HEK293 (cell line): ENCODE data around the gene MALRD1.
"Not testable (repeated sequence)": the region's sequence is repeated elsewhere in the genome, so short reads cannot be mapped to it uniquely, and the experiment has no call there.

Experiments used
- CTCF ChIA-PET: fragments of 350-600 bp; formaldehyde crosslinking; extraction: SDS; loops from one replicate; lab custom pipeline; 2021; ENCODE audit warnings: antibody characterized with exemption; lab: Yijun Ruan, JAX
- POLR2A ChIA-PET: fragments of 300-600 bp; formaldehyde crosslinking; extraction: SDS; loops from one replicate; lab custom pipeline; 2020; ENCODE audit warnings: antibody characterized with exemption, inconsistent platforms; lab: Yijun Ruan, JAX
- H3K27ac ChIP-seq: fragments of 200-500 bp; sonication (Bioruptor generic); 2 replicates; pipeline ENCODE4 v1.5.1; 2014; ENCODE audit warnings: low read depth, low read length, control low read depth, inconsistent platforms; ENCODE audit errors: extremely low read depth
- H3K36me3 ChIP-seq, 2 experiments: fragments of 200-500 bp in 1 of 2; sonication (Bioruptor generic) in 1 of 2; 1 replicate in 1 of 2; 2 replicates in 1 of 2; pipeline ENCODE4 v1.5.1; 2014 to 2017; ENCODE audit warnings: inconsistent platforms in 2 of 2, low read length in 2 of 2; ENCODE audit not compliant: control insufficient read depth in 2 of 2, insufficient read depth in 1 of 2
- H3K4me1 ChIP-seq: fragments of 200-500 bp; sonication (Bioruptor generic); 2 replicates; pipeline ENCODE4 v1.5.1; 2014; ENCODE audit warnings: mild to moderate bottlenecking, low read length, inconsistent platforms; ENCODE audit not compliant: control insufficient read depth, insufficient read depth
- H3K4me3 ChIP-seq: 2 replicates; pipeline ENCODE4 v1.5.1; 2011; ENCODE audit warnings: low read depth, mild to moderate bottlenecking, control low read depth, low read length, moderate library complexity
- H3K9me3 ChIP-seq: fragments of 200-500 bp; sonication (Bioruptor generic); 2 replicates; pipeline ENCODE4 v1.5.1; 2014; ENCODE audit warnings: low read depth, low read length, inconsistent platforms; ENCODE audit not compliant: control insufficient read depth, insufficient read depth
- BCL11B ChIP-seq: fragments of 450-650 bp; formaldehyde crosslinking; IDR thresholded peaks from 2 replicates; pipeline ENCODE4 v1.5.1; 2016; ENCODE audit warnings: low read depth, missing biosample characterization, missing genetic modification characterization
- KLF10 ChIP-seq: fragments of 450-650 bp; IDR thresholded peaks from 2 replicates; pipeline ENCODE4 v1.5.1; 2018; ENCODE audit warnings: missing biosample characterization, mild to moderate bottlenecking, missing genetic modification characterization
- KLF7 ChIP-seq: fragments of 450-650 bp; formaldehyde crosslinking; IDR thresholded peaks from 2 replicates; pipeline ENCODE4 v1.5.1; 2016; ENCODE audit warnings: missing biosample characterization, missing genetic modification characterization, borderline replicate concordance
- SALL2 ChIP-seq: fragments of 450-650 bp; formaldehyde crosslinking; IDR thresholded peaks from 2 replicates; pipeline ENCODE4 v1.5.0; 2017; ENCODE audit warnings: missing biosample characterization, mild to moderate bottlenecking, missing genetic modification characterization, borderline replicate concordance
- ZIC2 ChIP-seq: fragments of 450-650 bp; formaldehyde crosslinking; IDR thresholded peaks from 2 replicates; pipeline ENCODE4 v1.5.1; 2016; ENCODE audit warnings: missing biosample characterization, missing genetic modification characterization
- ZNF146 ChIP-seq: fragments of 450-650 bp; formaldehyde crosslinking; IDR thresholded peaks from 2 replicates; pipeline ENCODE4 v1.5.1; 2016; ENCODE audit warnings: missing biosample characterization, missing genetic modification characterization
- ZNF157 ChIP-seq: fragments of 450-650 bp; formaldehyde crosslinking; IDR thresholded peaks from 2 replicates; pipeline ENCODE4 v1.5.1; 2016; ENCODE audit warnings: missing biosample characterization, missing genetic modification characterization
- ZNF223 ChIP-seq: fragments of 450-650 bp; formaldehyde crosslinking; IDR thresholded peaks from 2 replicates; pipeline ENCODE4 v1.5.1; 2016; ENCODE audit warnings: missing biosample characterization, missing genetic modification characterization
- ZNF302 ChIP-seq: fragments of 450-650 bp; formaldehyde crosslinking; IDR thresholded peaks from 2 replicates; pipeline ENCODE4 v1.5.1; 2016; ENCODE audit warnings: missing biosample characterization, missing genetic modification characterization, low read depth
- ZNF37A ChIP-seq: fragments of 450-650 bp; IDR thresholded peaks from 2 replicates; pipeline ENCODE4 v1.5.1; 2018; ENCODE audit warnings: missing biosample characterization, missing genetic modification characterization
- ZNF629 ChIP-seq: fragments of 450-650 bp; formaldehyde crosslinking; IDR thresholded peaks from 2 replicates; pipeline ENCODE4 v1.5.1; 2017; ENCODE audit warnings: missing biosample characterization, missing genetic modification characterization
- TF ChIP-seq, protein P1 (sequence below): fragments of 450-650 bp; formaldehyde crosslinking; IDR thresholded peaks from 2 replicates; pipeline ENCODE4 v1.5.1; 2016; ENCODE audit warnings: missing biosample characterization, missing genetic modification characterization
- TF ChIP-seq, protein P2 (sequence below): fragments of 450-650 bp; formaldehyde crosslinking; conservative IDR thresholded peaks from 2 replicates; pipeline ENCODE4 v1.5.1; 2016; ENCODE audit warnings: low read depth, missing biosample characterization, missing genetic modification characterization
- TF ChIP-seq, protein P3 (sequence below): fragments of 450-650 bp; formaldehyde crosslinking; IDR thresholded peaks from 2 replicates; pipeline ENCODE4 v1.5.1; 2016; ENCODE audit warnings: missing biosample characterization, missing genetic modification characterization
- TF ChIP-seq, protein P4 (sequence below): sonication (generic); formaldehyde crosslinking; IDR thresholded peaks from 2 replicates; pipeline ENCODE4 v1.8.1; 2022; ENCODE audit warnings: mild to moderate bottlenecking, moderate library complexity, missing genetic modification reagents

The MALRD1 gene

DNA sequence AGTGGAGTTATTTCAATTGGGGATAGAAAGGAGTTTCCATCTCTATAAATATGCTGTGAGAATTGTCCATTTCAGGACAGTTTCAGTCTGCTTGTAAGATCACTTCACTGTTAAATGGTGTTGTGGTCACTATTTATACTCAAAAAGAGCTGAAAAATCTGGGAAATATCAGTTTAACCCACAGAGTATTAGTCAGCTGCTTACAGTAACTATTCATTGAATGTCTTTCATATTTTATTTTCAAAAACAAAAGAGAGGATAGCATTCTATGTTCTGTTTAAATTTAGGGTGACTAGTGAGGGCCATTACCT is 682.3 kb downstream of the MALRD1 start:
- ChIA-PET CTCF (no interaction called here), POLR2A (no interaction called here)
- TF ChIP-seq, protein P1, sequence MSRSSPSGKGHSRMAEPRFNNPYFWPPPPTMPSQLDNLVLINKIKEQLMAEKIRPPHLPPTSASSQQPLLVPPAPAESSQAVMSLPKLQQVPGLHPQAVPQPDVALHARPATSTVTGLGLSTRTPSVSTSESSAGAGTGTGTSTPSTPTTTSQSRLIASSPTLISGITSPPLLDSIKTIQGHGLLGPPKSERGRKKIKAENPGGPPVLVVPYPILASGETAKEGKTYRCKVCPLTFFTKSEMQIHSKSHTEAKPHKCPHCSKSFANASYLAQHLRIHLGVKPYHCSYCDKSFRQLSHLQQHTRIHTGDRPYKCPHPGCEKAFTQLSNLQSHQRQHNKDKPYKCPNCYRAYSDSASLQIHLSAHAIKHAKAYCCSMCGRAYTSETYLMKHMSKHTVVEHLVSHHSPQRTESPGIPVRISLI (tag by site-specific recombination): no peak
- TF ChIP-seq BCL11B (tag by site-specific recombination) (no peak), ZNF223 (no peak), KLF7 (no peak)
- TF ChIP-seq, protein P2, sequence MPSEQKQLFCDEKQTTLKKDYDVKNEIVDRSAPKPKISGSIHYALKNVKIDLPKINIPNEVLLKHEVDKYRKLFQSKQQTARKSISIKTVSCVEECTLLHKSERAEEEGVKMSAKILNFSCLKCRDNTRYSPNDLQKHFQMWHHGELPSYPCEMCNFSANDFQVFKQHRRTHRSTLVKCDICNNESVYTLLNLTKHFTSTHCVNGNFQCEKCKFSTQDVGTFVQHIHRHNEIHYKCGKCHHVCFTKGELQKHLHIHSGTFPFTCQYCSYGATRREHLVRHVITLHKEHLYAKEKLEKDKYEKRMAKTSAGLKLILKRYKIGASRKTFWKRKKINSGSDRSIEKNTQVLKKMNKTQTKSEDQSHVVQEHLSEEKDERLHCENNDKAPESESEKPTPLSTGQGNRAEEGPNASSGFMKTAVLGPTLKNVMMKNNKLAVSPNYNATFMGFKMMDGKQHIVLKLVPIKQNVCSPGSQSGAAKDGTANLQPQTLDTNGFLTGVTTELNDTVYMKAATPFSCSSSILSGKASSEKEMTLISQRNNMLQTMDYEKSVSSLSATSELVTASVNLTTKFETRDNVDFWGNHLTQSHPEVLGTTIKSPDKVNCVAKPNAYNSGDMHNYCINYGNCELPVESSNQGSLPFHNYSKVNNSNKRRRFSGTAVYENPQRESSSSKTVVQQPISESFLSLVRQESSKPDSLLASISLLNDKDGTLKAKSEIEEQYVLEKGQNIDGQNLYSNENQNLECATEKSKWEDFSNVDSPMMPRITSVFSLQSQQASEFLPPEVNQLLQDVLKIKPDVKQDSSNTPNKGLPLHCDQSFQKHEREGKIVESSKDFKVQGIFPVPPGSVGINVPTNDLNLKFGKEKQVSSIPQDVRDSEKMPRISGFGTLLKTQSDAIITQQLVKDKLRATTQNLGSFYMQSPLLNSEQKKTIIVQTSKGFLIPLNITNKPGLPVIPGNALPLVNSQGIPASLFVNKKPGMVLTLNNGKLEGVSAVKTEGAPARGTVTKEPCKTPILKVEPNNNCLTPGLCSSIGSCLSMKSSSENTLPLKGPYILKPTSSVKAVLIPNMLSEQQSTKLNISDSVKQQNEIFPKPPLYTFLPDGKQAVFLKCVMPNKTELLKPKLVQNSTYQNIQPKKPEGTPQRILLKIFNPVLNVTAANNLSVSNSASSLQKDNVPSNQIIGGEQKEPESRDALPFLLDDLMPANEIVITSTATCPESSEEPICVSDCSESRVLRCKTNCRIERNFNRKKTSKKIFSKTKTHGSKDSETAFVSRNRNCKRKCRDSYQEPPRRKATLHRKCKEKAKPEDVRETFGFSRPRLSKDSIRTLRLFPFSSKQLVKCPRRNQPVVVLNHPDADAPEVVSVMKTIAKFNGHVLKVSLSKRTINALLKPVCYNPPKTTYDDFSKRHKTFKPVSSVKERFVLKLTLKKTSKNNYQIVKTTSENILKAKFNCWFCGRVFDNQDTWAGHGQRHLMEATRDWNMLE (tag by site-specific recombination): no peak
- Histone ChIP-seq H3K4me1 (no peaks in the 10 kb centered on the region), H3K27ac (no peak overlapping the region), H3K9me3 (no peaks in the 10 kb centered on the region), H3K36me3 (no peaks in the 10 kb centered on the region), H3K4me3 (no peak overlapping the region)

DNA sequence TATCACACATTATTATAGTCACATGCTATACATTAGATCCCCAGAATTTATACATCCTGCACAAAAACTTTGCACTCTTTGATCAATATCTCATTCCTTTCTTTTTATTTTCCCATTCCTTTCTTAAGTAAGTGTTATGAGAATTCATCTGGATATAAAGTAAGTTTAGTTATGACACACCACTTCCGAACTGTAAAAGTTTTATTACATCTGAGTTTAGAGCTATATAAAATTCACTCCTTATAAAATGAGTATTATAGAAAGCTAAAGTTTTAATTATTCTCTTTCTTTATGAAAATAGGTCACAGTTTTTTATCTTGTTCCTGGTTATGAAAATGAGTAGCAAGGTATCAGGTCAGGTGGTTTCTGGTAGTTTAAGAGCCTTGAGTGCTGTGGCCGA is 683.0 kb downstream of the MALRD1 start:
- no peak overlapping the region for H3K4me3 ChIP-seq
- no peaks in the 10 kb centered on the region for H3K36me3 ChIP-seq
- TF ChIP-seq KLF10 (tag by site-specific recombination) (no peak), ZNF37A (tag by site-specific recombination) (no peak)
- ChIA-PET POLR2A (no interaction called here), CTCF (no interaction called here)
- H3K4me1 ChIP-seq: no peaks in the 10 kb centered on the region
- H3K9me3 ChIP-seq: no peaks in the 10 kb centered on the region
- no peak overlapping the region for H3K27ac ChIP-seq

DNA sequence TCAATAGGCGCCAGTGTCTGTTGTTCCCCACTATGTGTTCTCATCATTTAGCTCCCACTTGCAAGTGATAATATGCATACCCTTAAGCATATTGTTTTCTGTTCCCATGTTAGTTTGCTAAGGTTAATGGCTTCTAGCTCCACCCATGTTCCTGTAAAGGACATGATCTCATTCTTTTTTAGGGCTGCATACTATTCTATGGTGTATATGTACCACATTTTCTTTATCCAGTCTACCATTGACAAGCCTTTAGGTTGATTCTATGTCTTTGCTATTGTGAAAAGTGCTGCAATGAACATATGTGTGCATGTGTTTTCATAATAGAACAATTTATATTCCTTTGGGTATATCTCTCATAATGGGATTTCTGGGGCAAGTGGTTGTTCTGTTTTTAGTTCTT is 689.8 kb downstream of the MALRD1 start:
- TF ChIP-seq SALL2 (no peak), ZNF157 (tag by site-specific recombination) (no peak), ZNF37A (tag by site-specific recombination) (no peak), ZNF629 (no peak), ZNF146 (tag by site-specific recombination) (no peak), ZIC2 (tag by site-specific recombination) (no peak), ZNF302 (tag by site-specific recombination) (no peak)
- TF ChIP-seq, protein P3, sequence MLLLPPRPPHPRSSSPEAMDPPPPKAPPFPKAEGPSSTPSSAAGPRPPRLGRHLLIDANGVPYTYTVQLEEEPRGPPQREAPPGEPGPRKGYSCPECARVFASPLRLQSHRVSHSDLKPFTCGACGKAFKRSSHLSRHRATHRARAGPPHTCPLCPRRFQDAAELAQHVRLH: no peak
- TF ChIP-seq, protein P4, sequence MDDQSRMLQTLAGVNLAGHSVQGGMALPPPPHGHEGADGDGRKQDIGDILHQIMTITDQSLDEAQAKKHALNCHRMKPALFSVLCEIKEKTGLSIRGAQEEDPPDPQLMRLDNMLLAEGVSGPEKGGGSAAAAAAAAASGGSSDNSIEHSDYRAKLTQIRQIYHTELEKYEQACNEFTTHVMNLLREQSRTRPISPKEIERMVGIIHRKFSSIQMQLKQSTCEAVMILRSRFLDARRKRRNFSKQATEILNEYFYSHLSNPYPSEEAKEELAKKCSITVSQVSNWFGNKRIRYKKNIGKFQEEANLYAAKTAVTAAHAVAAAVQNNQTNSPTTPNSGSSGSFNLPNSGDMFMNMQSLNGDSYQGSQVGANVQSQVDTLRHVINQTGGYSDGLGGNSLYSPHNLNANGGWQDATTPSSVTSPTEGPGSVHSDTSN (CRISPR knock-in tag): no peak
- H3K36me3 ChIP-seq: no peaks in the 10 kb centered on the region
- POLR2A ChIA-PET: no interaction called here
- no peaks in the 10 kb centered on the region for H3K9me3 ChIP-seq
- no peaks in the 10 kb centered on the region for H3K4me1 ChIP-seq
- H3K4me3 ChIP-seq: no peak overlapping the region
- no peak overlapping the region for H3K27ac ChIP-seq
- CTCF ChIA-PET: no interaction called here

DNA sequence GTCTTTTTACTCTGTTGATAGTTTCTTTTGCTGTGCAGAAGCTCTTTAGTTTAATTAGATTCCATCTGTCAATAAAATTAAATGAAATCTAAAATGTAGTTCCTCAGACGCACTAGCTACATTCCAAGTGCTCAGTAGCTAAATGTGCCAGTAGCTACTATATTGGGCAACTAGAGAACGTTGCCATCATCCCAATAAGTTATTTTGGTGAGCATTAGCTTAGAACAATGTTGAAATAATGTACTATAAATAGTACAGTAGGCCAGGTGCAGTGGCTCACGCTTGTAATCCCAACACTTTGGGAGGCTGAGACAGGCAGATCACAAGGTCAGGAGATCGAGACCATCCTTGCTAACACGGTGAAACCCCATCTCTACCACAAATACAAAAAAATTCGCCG is 690.6 kb downstream of the MALRD1 start:
- H3K4me1 ChIP-seq, H3K27ac ChIP-seq, H3K4me3 ChIP-seq, H3K9me3 ChIP-seq, H3K36me3 ChIP-seq, CTCF ChIA-PET: not testable (repeated sequence)
- POLR2A ChIA-PET: interaction anchor here (0.6 kb wide), 1 partner anchor 1404 kb away, joined by 10 read pairs; no protein-coding TSS in a partner anchor

DNA sequence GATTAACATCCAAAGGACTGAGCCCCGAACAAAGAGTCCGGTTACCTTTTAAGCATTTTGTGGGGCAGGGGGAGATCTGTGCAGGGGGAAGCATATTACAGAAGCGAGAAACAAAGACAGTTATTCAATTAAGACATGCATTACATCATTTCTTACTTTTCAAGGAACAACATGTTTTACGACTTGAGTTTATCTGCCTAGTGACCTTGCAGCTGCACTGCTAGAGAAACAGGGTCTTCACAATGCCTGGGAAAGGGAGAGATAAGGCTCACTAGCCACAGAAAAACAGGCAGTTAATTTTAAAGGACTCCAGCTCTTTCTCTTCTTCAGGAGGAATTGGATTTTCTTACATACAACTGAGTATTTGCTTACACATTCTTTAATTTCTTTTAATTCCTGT is 693.5 kb downstream of the MALRD1 start:
- H3K27ac ChIP-seq, CTCF ChIA-PET, H3K36me3 ChIP-seq, H3K4me1 ChIP-seq, H3K4me3 ChIP-seq, POLR2A ChIA-PET, H3K9me3 ChIP-seq: not testable (repeated sequence)
